HG03469 (cell line): ENCODE data around the gene GFI1.

Experiments
- ATAC-seq: cut with Tn5 transposase; IDR thresholded peaks from one replicate; pipeline ENCODE4 v1.9.1; 2021; ENCODE audit warnings: mild to moderate bottlenecking, moderate library complexity, moderate number of reproducible peaks; ENCODE audit not compliant: unreplicated experiment

The GFI1 gene

GRCh38 chr1:92488832-92489231 lies 2.1 kb upstream of the GFI1 start:
- ATAC-seq: no peak

GRCh38 chr1:92488416-92488815 lies 1.7 kb upstream of the GFI1 start:
- ATAC-seq: no peak

- no peak for ATAC-seq
Observed at GRCh38 chr1:92487078-92487605, 417 bp upstream of the GFI1 start.

- peak; percentile 39 for ATAC-seq
Observed at GRCh38 chr1:92485381-92486250, 1.1 kb downstream of the GFI1 start.

GRCh38 chr1:92484472-92485380 lies 2.0 kb downstream of the GFI1 start:
- peak; percentile 24 for ATAC-seq

- ATAC-seq: no peak
Observed at GRCh38 chr1:92483610-92484471, 2.9 kb downstream of the GFI1 start.

GRCh38 chr1:92482665-92483609 lies 3.8 kb downstream of the GFI1 start:
- no peak for ATAC-seq

- no peak for ATAC-seq
Observed at GRCh38 chr1:92481971-92482664, 4.6 kb downstream of the GFI1 start.

GRCh38 chr1:92481599-92481925 lies 5.2 kb downstream of the GFI1 start:
- no peak for ATAC-seq

- ATAC-seq: no peak
Observed at GRCh38 chr1:92480813-92481598, 5.7 kb downstream of the GFI1 start.

GRCh38 chr1:92480200-92480812 lies 6.4 kb downstream of the GFI1 start:
- ATAC-seq: no peak

GRCh38 chr1:92479587-92479986 lies 7.1 kb downstream of the GFI1 start:
- ATAC-seq: no peak

- ATAC-seq: no peak
Observed at GRCh38 chr1:92478393-92478792, 8.3 kb downstream of the GFI1 start.

- ATAC-seq: no peak
Observed at GRCh38 chr1:92476071-92476631, 10.6 kb downstream of the GFI1 start.

GRCh38 chr1:92475029-92475428 lies 11.7 kb downstream of the GFI1 start:
- no peak for ATAC-seq

GRCh38 chr1:92473781-92474495 lies 12.8 kb downstream of the GFI1 start:
- peak; percentile 76 for ATAC-seq

GRCh38 chr1:92470216-92470615 lies 16.5 kb downstream of the GFI1 start:
- ATAC-seq: no peak
